Ascending aorta (tissue), 2 donors: ENCODE measurements around the gene ANLN. TPM values are rescaled to one million over a fixed set of nuclear protein-coding genes. Genes with fewer than 3 reads are reported as not detected.
"Not testable (repeated sequence)": the region's sequence is repeated elsewhere in the genome, so short reads cannot be mapped to it uniquely, and the experiment has no call there.

ENCODE experiments used
- DNase-seq, 2 donors: peaks; one replicate each; pipeline ENCODE4 v3.0.0-alpha.2; 2019; ENCODE audit warnings: low spot score in 2 of 2
- H3K27ac ChIP-seq, 2 donors: fragments of 200-600 bp; sonication (generic); one replicate each; pipeline ENCODE4 v1.5.1; 2016 to 2017; ENCODE audit warnings: mild to moderate bottlenecking in 1 of 2
- H3K27me3 ChIP-seq: fragments of 200-600 bp; sonication (generic); one replicate; pipeline ENCODE4 v1.5.1; 2017
- H3K36me3 ChIP-seq, 2 donors: fragments of 200-600 bp; sonication (generic); one replicate each; pipeline ENCODE4 v1.5.1; 2016
- H3K4me1 ChIP-seq, 2 donors: fragments of 200-600 bp; sonication (generic); one replicate each; pipeline ENCODE4 v1.5.1; 2016 to 2017; ENCODE audit warnings: mild to moderate bottlenecking in 1 of 2
- H3K4me3 ChIP-seq, 2 donors: fragments of 200-600 bp; sonication (generic); one replicate each; pipeline ENCODE4 v1.5.1; 2016 to 2017; ENCODE audit warnings: mild to moderate bottlenecking in 1 of 2
- H3K9me3 ChIP-seq, 2 donors: fragments of 200-600 bp; sonication (generic); one replicate each; pipeline ENCODE4 v1.5.1; 2016
- intact Hi-C: fragments of 100-400 bp; cut with DNase I; formaldehyde crosslinking; loops from one replicate; pipeline ENCODE4 v1.15.1; 2023
- total RNA-seq: library from RNA; depleted of rRNA; stranded (reverse); fragments of >200 nt; gene quantifications from one replicate; pipeline ENCODE4 v1.1.0, GENCODE V29; 2016
- TF ChIP-seq, protein P1 (sequence below), 3 experiments: fragments of 200-600 bp in 2 of 3; fragments of 450-650 bp in 1 of 3; sonication (generic) in 2 of 3; IDR thresholded peaks; one replicate each; pipeline ENCODE4 v1.5.1; 2016 to 2019; ENCODE audit warnings: antibody characterized with exemption in 3 of 3, mild to moderate bottlenecking in 1 of 3, moderate library complexity in 1 of 3

The ANLN gene
- total RNA-seq, 1 donor from 2014 or later, result 1.8 TPM

DNA sequence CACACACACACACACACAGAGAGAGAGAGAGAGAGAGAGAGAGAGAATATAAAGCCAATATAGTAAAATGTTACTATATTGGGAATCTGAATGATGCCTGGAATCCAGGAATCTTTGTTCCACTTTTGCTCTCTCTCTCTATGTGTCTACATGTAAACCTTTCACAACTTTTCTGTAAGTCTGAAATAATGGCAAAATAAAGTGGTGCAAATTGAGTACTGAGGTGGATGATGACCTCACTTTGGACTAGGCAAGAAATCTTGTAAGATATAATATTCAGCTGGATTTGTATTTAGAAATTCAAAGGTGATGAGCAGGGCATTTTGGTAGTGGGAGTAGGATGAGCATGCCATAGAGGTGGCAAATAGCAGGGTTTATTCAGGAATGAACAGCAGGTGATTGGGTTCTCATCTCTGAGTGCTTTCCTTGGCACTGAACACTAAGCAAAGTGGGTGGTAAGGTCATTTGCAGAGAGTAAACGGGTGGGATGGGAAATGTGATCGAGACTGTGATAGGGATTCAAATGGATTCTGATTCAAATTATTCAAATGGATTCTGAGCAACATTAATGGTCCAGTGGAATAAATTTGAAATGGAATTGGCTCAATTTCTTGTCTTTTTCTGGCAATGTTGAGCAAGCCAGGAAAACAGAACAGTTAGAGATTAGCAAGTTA lies 9.7 kb upstream of the ANLN start:
- no peaks in the 10 kb centered on the region for H3K4me1 ChIP-seq
- TF ChIP-seq, protein P1, sequence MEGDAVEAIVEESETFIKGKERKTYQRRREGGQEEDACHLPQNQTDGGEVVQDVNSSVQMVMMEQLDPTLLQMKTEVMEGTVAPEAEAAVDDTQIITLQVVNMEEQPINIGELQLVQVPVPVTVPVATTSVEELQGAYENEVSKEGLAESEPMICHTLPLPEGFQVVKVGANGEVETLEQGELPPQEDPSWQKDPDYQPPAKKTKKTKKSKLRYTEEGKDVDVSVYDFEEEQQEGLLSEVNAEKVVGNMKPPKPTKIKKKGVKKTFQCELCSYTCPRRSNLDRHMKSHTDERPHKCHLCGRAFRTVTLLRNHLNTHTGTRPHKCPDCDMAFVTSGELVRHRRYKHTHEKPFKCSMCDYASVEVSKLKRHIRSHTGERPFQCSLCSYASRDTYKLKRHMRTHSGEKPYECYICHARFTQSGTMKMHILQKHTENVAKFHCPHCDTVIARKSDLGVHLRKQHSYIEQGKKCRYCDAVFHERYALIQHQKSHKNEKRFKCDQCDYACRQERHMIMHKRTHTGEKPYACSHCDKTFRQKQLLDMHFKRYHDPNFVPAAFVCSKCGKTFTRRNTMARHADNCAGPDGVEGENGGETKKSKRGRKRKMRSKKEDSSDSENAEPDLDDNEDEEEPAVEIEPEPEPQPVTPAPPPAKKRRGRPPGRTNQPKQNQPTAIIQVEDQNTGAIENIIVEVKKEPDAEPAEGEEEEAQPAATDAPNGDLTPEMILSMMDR (IDR thresholded peaks at IDR 0.05), result no peak
- DNase-seq, result no peak
- H3K36me3 ChIP-seq, result no peaks in the 10 kb centered on the region
- no peaks in the 10 kb centered on the region for H3K27me3 ChIP-seq
- H3K4me3 ChIP-seq, result no peak overlapping the region
- intact Hi-C loops, result no loop called here
- no peaks in the 10 kb centered on the region for H3K9me3 ChIP-seq
- peak overlapping the region in 1 of 2 donors; percentile 55 for H3K27ac ChIP-seq

DNA sequence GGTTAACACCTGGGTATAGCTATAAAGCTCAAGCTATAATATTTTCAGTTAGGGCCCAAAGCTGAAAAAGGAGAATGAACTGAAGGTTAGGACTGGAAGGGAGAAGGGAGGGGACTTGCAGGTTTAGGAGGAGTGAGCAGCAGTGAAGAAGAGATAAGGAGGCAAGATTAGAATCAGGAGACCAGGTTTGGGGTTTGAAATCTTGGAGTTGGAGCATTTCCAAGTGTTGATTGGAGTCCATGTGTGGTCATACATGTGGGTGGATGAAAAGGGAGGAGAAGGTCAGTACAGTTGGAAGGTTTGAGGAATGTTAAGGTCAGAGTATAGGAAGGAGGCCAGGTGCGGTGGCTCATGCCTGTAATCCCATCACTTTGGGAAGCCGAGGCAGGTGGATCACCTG lies 8.6 kb upstream of the ANLN start:
- Histone ChIP-seq H3K27me3 (no peaks in the 10 kb centered on the region), H3K4me3 (no peak overlapping the region), H3K4me1 (no peaks in the 10 kb centered on the region), H3K27ac (peak overlapping the region in 1 of 2 donors; percentile 27), H3K36me3 (no peaks in the 10 kb centered on the region), H3K9me3 (no peaks in the 10 kb centered on the region)
- TF ChIP-seq, protein P1 (IDR thresholded peaks at IDR 0.05), result no peak
- intact Hi-C loops, result no loop called here
- DNase-seq, result no peak

DNA sequence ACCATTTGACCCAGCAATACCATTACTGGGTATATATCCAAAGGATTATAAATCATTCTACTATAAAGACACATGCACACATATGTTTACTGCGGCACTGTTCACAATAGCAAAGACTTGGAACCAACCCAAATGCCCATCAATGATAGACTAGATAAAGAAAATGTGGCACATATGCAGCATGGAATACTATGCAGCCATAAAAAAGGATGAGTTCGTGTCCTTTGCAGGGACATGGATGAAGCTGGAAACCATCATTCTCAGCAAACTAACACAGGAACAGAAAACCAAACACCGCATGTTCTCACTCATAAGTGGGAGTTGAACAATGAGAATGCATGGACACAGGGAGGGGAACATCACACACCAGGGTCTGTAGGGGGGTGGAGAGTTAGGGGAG lies 6.4 kb upstream of the ANLN start:
- DNase-seq, intact Hi-C loops, H3K4me1 ChIP-seq, H3K4me3 ChIP-seq, H3K27ac ChIP-seq, H3K36me3 ChIP-seq, H3K9me3 ChIP-seq, H3K27me3 ChIP-seq: not testable (repeated sequence)

DNA sequence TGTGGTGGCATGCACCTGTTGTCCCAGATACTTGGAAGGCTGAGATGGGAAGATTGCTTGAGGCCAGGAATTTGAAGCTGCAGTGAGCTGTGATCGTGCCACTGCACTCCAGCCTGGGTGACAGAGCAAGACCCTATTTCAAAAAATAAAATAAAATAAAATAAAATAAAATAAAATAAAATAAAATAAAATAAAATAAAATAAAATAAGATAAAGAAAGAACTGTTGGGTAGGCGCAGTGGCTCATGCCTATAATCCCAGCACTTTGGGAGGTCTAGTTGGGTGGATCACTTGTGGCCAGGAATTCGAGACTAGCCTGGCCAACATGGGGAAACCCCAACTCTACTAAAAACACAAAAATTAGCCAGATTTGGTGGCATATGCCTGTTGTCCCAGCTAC lies 4.0 kb upstream of the ANLN start:
- H3K4me1 ChIP-seq, H3K27me3 ChIP-seq, H3K27ac ChIP-seq, H3K9me3 ChIP-seq, DNase-seq, H3K36me3 ChIP-seq, H3K4me3 ChIP-seq: not testable (repeated sequence)
- intact Hi-C loops, result loop anchor here (5.0 kb wide), 2 partner anchors 583 to 1348 kb away; partner anchors contain the start of genes DPY19L1 and SEPTIN7

DNA sequence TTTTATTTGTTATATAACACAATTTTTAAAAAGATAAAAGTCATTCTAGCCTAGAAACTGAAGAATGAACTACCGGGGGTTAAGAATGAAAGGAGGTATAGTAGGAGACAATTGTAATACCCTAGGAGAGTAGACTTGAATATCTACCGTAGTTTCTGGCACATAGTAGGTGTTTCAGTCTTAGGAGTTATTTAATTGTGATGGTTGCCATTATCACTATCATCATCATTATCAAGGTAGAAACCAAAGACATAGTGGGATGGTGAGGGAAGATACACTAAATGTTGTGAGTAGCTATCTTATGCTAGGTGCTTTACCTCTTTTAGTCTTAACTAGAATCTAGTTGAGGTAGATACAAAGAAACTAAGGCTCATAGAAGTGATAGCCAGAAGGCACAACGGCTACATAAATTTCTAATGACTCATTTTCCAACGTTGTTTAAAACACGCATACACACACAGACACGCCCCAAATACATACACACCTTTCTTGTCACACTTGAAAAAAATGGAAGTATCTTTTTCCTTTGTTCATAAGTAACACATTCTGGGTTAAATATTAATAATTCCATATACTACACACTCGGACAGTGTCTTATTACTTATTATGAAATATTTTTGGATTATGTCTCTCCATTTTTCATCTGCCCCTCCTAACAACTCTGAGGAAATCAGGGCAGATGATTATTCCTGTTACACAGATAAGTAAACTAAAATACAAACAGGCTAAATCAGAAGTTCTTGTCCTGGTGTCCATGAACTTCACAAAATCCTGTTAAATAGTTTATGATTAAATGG lies 2.0 kb upstream of the ANLN start:
- peak overlapping the region in 1 of 2 donors; percentile 10 for H3K27ac ChIP-seq
- H3K4me3 ChIP-seq, result no peak overlapping the region
- intact Hi-C loops, result loop anchor here (5.0 kb wide), 2 partner anchors 585 to 1350 kb away; partner anchors contain the start of genes DPY19L1 and SEPTIN7
- no peaks in the 10 kb centered on the region for H3K36me3 ChIP-seq
- no peaks in the 10 kb centered on the region for H3K9me3 ChIP-seq
- peaks cover 0 to 10% of the 10 kb centered on the region in 2 donors for H3K4me1 ChIP-seq
- H3K27me3 ChIP-seq, result no peaks in the 10 kb centered on the region
- TF ChIP-seq, protein P1 (IDR thresholded peaks at IDR 0.05), result no peak
- no peak for DNase-seq

DNA sequence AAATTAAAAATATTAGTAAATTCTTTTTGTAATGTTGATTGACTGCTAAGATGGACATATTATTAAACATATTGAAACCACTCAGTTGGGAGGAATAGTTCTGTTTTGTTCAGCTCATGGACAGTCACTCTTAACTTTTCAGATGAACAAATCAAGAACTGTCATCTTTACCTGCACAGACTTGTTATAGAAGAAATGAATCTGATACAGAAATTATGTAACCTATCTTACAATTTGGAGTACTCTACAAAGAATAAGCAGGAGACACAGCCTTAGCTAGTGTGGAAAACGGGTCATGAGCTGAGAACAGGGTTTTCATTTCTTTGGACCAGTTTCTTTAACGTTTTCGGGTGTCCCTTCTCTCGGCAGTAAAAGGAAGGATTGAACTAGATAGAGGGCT lies 1.2 kb upstream of the ANLN start:
- intact Hi-C loops, result loop anchor here (5.0 kb wide), 2 partner anchors 586 to 1351 kb away; partner anchors contain the start of genes DPY19L1 and SEPTIN7
- Histone ChIP-seq H3K27me3 (no peaks in the 10 kb centered on the region), H3K4me1 (peaks cover 0 to 10% of the 10 kb centered on the region in 2 donors), H3K36me3 (no peaks in the 10 kb centered on the region), H3K4me3 (peak overlapping the region in 1 of 2 donors; percentile 77), H3K9me3 (no peaks in the 10 kb centered on the region), H3K27ac (peak overlapping the region; percentile 83 to 87)
- TF ChIP-seq, protein P1 (IDR thresholded peaks at IDR 0.05), result no peak
- DNase-seq, result no peak
